Endothelial cell of umbilical vein (primary cell): ENCODE measurements around the gene TNNT3. TPM values are rescaled to one million over a fixed set of nuclear protein-coding genes. Genes with fewer than 3 reads are reported as not detected.

Experiments used
- BruUV-seq: library from RNA; stranded (reverse); fragments of 400-500 nt; replicated peaks from 2 replicates; lab custom pipeline; 2021; lab: Mats Ljungman, UMichigan
- CTCF ChIA-PET: fragments of 300-600, 350-600 bp; sonication (Branson Sonifier 250); formaldehyde crosslinking; loops from one replicate; lab custom pipeline; 2021; ENCODE audit warnings: antibody characterized with exemption, inconsistent platforms; lab: Charles Lee
- POLR2A ChIA-PET: fragments of 300-600, 350-600 bp; sonication (Branson Sonifier 250); formaldehyde crosslinking; loops from one replicate; lab custom pipeline; 2021; ENCODE audit warnings: antibody characterized with exemption, inconsistent platforms; lab: Charles Lee
- DNase-seq: peaks from one replicate; pipeline ENCODE4 v3.0.0-alpha.2; 2011; ENCODE audit warnings: low read depth, low spot score
- FAIRE-seq: peaks from 2 replicates; lab custom pipeline; 2011; peaks lifted over from hg19 to GRCh38; lab: Jason Lieb, UNC
- H2AFZ ChIP-seq: 2 replicates; pipeline ENCODE4 v1.6.0; 2012; ENCODE audit warnings: low read depth, low read length, control low read depth, inconsistent platforms
- H3K27ac ChIP-seq: 2 replicates; pipeline ENCODE4 v1.5.1; 2011; ENCODE audit warnings: low read depth, mild to moderate bottlenecking, control low read depth, low read length, moderate library complexity; ENCODE audit not compliant: insufficient read depth
- H3K27me3 ChIP-seq, 2 experiments: 2 replicates each; pipeline versions ENCODE4 v1.6.0 to v1.6.1; 2011; ENCODE audit warnings: low read length in 2 of 2, mixed read lengths in 1 of 2; ENCODE audit not compliant: control insufficient read depth in 2 of 2, insufficient read depth in 2 of 2
- H3K36me3 ChIP-seq, 2 experiments: 2 replicates in 1 of 2; 3 replicates in 1 of 2; pipeline ENCODE4 v1.5.1; 2011; ENCODE audit warnings: low read length in 2 of 2, mild to moderate bottlenecking in 1 of 2, moderate library complexity in 1 of 2; ENCODE audit not compliant: control insufficient read depth in 2 of 2, insufficient read depth in 2 of 2; ENCODE audit errors: extremely low read depth in 1 of 2
- H3K4me1 ChIP-seq: 3 replicates; pipeline ENCODE4 v1.5.1; 2011; ENCODE audit warnings: mild to moderate bottlenecking, low read length; ENCODE audit not compliant: control insufficient read depth, insufficient read depth; ENCODE audit errors: extremely low read depth
- H3K4me2 ChIP-seq: 2 replicates; pipeline ENCODE4 v1.6.1; 2011; ENCODE audit warnings: low read length, control low read depth, mixed read lengths; ENCODE audit not compliant: insufficient read depth
- H3K4me3 ChIP-seq, 3 experiments: fragments of 200-600 bp in 1 of 3; sonication (generic), shearing (Covaris generic) in 1 of 3; replicated peaks in 1 of 3; 2 replicates each; pipeline ENCODE4 v1.5.1; 2011 to 2016; ENCODE audit warnings: control low read depth in 3 of 3, low read length in 3 of 3, mild to moderate bottlenecking in 2 of 3, inconsistent platforms in 1 of 3, low read depth in 1 of 3, moderate library complexity in 1 of 3; ENCODE audit not compliant: insufficient read depth in 1 of 3
- H3K79me2 ChIP-seq: 2 replicates; pipeline ENCODE4 v1.6.0; 2012; ENCODE audit warnings: low read length, inconsistent platforms; ENCODE audit not compliant: control insufficient read depth, insufficient read depth
- H3K9ac ChIP-seq: replicated peaks from 2 replicates; pipeline ENCODE3; 2011; ENCODE audit warnings: low read length, control low read depth; ENCODE audit not compliant: insufficient read depth; ENCODE audit errors: extremely low read depth
- H3K9me1 ChIP-seq: replicated peaks from 3 replicates; pipeline ENCODE4 v1.6.0; 2011; ENCODE audit warnings: mild to moderate bottlenecking, low read length; ENCODE audit not compliant: control insufficient read depth, insufficient read depth; ENCODE audit errors: extremely low read depth
- H3K9me3 ChIP-seq: replicated peaks from 2 replicates; pipeline ENCODE4 v1.5.1; 2012; ENCODE audit warnings: low read length, inconsistent platforms; ENCODE audit not compliant: control insufficient read depth, insufficient read depth
- H4K20me1 ChIP-seq: replicated peaks from 2 replicates; pipeline ENCODE3; 2011; ENCODE audit warnings: mild to moderate bottlenecking, low read length; ENCODE audit not compliant: control insufficient read depth, insufficient read depth; ENCODE audit errors: extremely low read depth
- EZH2 ChIP-seq: IDR thresholded peaks from 2 replicates; pipeline ENCODE4 v1.6.1; 2012; ENCODE audit warnings: borderline replicate concordance, low read depth, mild to moderate bottlenecking, moderate library complexity, low read length, inconsistent platforms; ENCODE audit not compliant: severe bottlenecking
- FOS ChIP-seq: IDR thresholded peaks from 2 replicates; pipeline ENCODE4 v1.6.1; 2011; ENCODE audit warnings: mild to moderate bottlenecking, low read length, moderate library complexity, borderline replicate concordance; ENCODE audit not compliant: insufficient read depth
- GATA2 ChIP-seq: IDR thresholded peaks from 2 replicates; pipeline ENCODE4 v1.7.0; 2011; ENCODE audit warnings: low read depth, mild to moderate bottlenecking, moderate library complexity, mixed read lengths, low read length; ENCODE audit not compliant: insufficient read length, insufficient read depth
- JUN ChIP-seq: IDR thresholded peaks from 2 replicates; pipeline ENCODE4 v1.6.1; 2011; ENCODE audit warnings: borderline replicate concordance, low read depth; ENCODE audit not compliant: insufficient read length, insufficient read depth
- MYC ChIP-seq: IDR thresholded peaks from one replicate; pipeline ENCODE4 v1.6.1; 2011; ENCODE audit warnings: mild to moderate bottlenecking, low read depth, low read length
- POLR2A ChIP-seq: IDR thresholded peaks from 2 replicates; pipeline ENCODE4 v1.6.1; 2012; ENCODE audit warnings: low read depth, mild to moderate bottlenecking, control low read depth, low read length
- POLR2AphosphoS5 ChIP-seq: IDR thresholded peaks from 2 replicates; pipeline ENCODE4 v1.6.1; 2012; ENCODE audit warnings: low read depth, mild to moderate bottlenecking, control low read depth, low read length, moderate library complexity; ENCODE audit not compliant: insufficient read depth
- dilution Hi-C: fragments of 300-500 bp; cut with MboI; formaldehyde crosslinking; loops from one replicate; pipeline ENCODE4 v1.15.0; 2019; ENCODE audit warnings: low sequenced_read_pairs; ENCODE audit not compliant: extremely low pct_ligation_motif_present
- intact Hi-C: fragments of 100-400 bp; cut with micrococcal nuclease; formaldehyde crosslinking; loops from one replicate; pipeline ENCODE4 v1.10.0; 2022
- polyA plus RNA-seq, 4 experiments: library from polyadenylated mRNA; depleted of rRNA in 3 of 4; stranded (reverse) in 3 of 4; unstranded in 1 of 4; fragments of >200 nt; gene quantifications; 2 replicates each; pipeline versions ENCODE4 v1.2.1 to v1.2.3, GENCODE V29; 2011 to 2012; ENCODE audit warnings: missing spikeins in 1 of 4
- total RNA-seq: library from RNA; stranded (reverse); gene quantifications from 2 replicates; pipeline ENCODE4 v1.2.3, GENCODE V29; 2021
- TF ChIP-seq, protein P1 (sequence below), 2 donors: IDR thresholded peaks; 1 replicate in 1 of 2; 2 replicates in 1 of 2; pipeline ENCODE4 v1.5.1; 2011; ENCODE audit warnings: low read length in 2 of 2, mild to moderate bottlenecking in 2 of 2, moderate library complexity in 2 of 2, control low read depth in 1 of 2, inconsistent platforms in 1 of 2, low read depth in 1 of 2; ENCODE audit not compliant: insufficient read depth in 1 of 2; ENCODE audit errors: extremely low read depth in 1 of 2
- TF ChIP-seq, protein P2 (sequence below): IDR thresholded peaks from 2 replicates; pipeline ENCODE4 v1.6.1; 2011; ENCODE audit not compliant: insufficient read depth, insufficient read length

The TNNT3 gene
- total and polyA plus RNA-seq, 2 donors (not counting 3 experiments of a cell fraction or from before 2014, with no cell fraction given), result not detected

DNA sequence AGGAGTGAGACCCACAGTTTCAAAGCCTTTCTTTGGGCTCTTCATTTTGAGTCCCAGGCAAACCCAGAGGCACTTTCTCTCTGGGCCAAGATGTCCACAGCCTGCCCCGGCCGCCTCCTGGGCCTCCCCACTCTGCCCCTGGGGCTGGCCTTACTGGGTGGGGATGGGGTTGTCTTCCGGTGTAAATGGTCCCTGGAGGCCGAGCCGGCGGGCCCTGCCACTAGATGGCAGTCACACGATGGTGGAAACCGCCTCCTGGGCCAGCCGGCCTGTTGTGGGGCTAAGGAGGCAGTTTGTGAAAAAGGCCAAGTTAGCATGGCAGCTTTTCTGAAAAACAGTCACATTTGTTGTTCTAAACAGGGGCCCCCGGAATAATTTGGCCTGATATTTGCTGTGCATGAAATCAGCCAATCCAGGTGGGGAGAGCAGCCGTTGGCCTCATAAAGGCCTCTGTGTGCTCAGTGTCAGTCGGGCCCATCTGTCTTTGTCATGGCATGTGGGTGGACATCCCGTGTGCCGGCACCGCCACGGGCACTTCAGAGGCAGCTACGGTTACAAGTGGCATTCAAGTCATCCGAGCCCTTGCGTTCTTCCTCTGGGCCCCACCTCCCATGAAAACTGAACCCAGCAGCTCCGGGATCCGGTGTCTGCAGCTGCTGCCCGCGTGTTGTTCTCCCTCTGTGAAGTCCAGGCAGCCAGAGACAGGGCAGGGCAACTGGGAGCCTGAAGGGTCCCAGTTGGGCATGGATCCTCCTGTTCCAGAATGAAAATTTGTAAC is 34.2 kb downstream of the TNNT3 start:
- H3K4me3 ChIP-seq, result no peak overlapping the region
- H3K9ac ChIP-seq, result no peak overlapping the region
- dilution Hi-C loops (no loop called here), intact Hi-C loops (no loop called here)
- no peak overlapping the region for H2AFZ ChIP-seq
- no peaks in the 10 kb centered on the region for H3K4me1 ChIP-seq
- H3K9me1 ChIP-seq, result no peaks in the 10 kb centered on the region
- ChIA-PET CTCF (interaction anchor here (1.3 to 3.0 kb wide), 5 partner anchors 23 to 301 kb away, joined by 3 to 26 read pairs (median 5); no protein-coding TSS in a partner anchor), POLR2A (no interaction called here)
- FAIRE-seq (peak; percentile 78), DNase-seq (no peak)
- H3K27me3 ChIP-seq, result no peaks in the 10 kb centered on the region
- H3K4me2 ChIP-seq, result no peak overlapping the region
- no peaks in the 10 kb centered on the region for H3K79me2 ChIP-seq
- TF ChIP-seq POLR2AphosphoS5 (no peak), FOS (no peak), GATA2 (no peak), POLR2A (no peak), EZH2 (no peak), MYC (no peak), JUN (no peak)
- TF ChIP-seq, protein P1, sequence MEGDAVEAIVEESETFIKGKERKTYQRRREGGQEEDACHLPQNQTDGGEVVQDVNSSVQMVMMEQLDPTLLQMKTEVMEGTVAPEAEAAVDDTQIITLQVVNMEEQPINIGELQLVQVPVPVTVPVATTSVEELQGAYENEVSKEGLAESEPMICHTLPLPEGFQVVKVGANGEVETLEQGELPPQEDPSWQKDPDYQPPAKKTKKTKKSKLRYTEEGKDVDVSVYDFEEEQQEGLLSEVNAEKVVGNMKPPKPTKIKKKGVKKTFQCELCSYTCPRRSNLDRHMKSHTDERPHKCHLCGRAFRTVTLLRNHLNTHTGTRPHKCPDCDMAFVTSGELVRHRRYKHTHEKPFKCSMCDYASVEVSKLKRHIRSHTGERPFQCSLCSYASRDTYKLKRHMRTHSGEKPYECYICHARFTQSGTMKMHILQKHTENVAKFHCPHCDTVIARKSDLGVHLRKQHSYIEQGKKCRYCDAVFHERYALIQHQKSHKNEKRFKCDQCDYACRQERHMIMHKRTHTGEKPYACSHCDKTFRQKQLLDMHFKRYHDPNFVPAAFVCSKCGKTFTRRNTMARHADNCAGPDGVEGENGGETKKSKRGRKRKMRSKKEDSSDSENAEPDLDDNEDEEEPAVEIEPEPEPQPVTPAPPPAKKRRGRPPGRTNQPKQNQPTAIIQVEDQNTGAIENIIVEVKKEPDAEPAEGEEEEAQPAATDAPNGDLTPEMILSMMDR (IDR thresholded peaks at IDR 0.05; ENCODE audit: extremely low read depth in 1 of 2, insufficient read depth in 1 of 2, low read depth in 1 of 2, low read length in 2 of 2), result no peak
- TF ChIP-seq, protein P2, sequence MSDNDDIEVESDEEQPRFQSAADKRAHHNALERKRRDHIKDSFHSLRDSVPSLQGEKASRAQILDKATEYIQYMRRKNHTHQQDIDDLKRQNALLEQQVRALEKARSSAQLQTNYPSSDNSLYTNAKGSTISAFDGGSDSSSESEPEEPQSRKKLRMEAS, result no peak
- no TSS peak for BruUV-seq
- H3K36me3 ChIP-seq, result no peaks in the 10 kb centered on the region
- H3K27ac ChIP-seq, result no peak overlapping the region
- no peaks in the 10 kb centered on the region for H4K20me1 ChIP-seq
- H3K9me3 ChIP-seq, result no peaks in the 10 kb centered on the region
